DMS153 treated with DMSO at 0.1 percent for 48 hours (cell line): ENCODE data around the gene DFFB.
"Not testable (repeated sequence)": the region's sequence is repeated elsewhere in the genome, so short reads cannot be mapped to it uniquely, and the experiment has no call there.

Source experiments
- DNase-seq: peaks from one replicate; lab custom pipeline; 2025; ENCODE audit not compliant: unreplicated experiment; lab: John Stamatoyannopoulos, UW

Gene DFFB

DNA sequence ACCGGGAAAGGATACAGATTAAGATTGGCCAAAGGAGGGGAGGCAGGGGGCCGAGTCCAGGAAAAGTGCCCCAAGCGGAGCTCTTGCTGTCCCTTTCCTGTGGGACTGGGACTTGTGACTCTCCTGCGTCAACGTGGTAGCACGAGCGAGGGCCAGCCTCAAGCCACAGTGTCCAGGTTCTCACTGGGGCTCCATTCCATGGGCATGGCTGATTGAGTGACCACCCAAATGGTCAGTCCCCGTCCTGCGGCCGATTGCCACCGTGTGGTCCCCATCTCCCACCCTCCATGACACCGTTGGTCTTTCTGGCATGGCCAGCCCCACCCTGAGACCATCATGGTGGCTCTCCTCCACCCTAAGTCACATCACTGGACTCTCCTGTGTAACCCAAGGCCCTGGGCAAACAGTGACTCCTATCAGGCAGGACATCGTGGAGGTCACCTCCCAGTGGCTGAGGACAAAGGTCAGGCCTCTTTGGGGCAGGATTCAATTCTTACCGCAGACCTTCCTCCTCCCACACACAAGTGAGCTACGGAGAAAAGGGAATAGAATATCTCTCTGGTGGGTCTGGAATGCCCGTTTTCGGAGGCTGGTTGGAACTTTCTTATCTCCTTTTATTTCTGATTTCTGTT lies 51.7 kb downstream of the DFFB start:
- DNase-seq = no peak

DNA sequence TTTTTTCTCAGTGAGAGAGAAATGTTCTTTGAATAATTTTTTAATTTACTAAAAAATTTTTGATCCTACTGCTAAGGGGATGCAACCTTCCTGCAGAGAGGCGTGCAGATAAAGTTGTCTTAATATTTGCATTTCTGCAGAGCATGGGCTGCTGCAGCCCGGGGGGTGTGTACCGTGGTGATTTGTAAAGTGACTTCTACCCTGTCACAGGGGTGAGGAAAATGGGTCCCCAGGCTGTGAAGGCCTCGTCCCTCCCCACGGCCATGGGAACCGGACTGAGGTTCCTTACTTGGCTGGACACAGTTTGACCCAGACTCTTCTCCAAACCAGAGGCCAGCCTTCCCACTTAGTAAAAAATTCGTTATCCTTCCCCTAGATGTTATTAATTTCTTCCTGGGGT lies 52.3 kb downstream of the DFFB start:
- DNase-seq = no peak

DNA sequence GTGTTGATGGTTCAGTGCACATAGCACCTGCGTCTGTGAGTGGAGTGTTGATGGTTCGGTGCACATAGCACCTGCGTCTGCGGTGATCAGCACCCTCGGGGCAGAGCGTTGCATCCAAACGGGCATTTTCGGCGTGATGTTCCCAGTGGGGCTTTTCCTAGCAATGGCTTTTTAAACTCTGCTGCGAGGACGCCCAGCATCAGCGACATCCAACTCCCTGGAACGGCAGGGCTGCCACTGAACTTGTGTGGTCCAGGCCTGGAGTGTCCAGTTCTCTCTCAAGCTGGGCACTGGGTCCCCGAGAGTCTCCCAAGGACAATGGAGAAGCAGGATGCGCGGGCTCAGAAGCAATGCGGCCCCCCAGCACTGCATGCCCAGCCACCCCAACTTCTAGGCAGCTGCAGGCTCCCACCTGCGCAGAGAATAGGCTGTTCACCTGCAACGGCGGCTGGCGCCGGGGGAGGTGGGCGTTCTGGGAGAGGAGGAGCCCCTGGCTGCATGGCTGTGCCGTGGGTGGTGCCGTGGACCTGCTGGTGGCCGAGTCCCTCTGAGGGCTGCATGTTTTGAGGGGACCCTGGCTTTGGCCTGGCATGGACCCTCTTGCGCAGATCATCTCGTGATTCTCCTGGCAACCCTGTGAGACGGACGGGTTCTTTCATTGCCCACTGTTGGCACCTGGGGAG lies 52.9 kb downstream of the DFFB start:
- no peak for DNase-seq

- peak; percentile 77 for DNase-seq
Measured at GRCh38 chr1:3910857-3911845, 53.9 kb downstream of the DFFB start.

DNA sequence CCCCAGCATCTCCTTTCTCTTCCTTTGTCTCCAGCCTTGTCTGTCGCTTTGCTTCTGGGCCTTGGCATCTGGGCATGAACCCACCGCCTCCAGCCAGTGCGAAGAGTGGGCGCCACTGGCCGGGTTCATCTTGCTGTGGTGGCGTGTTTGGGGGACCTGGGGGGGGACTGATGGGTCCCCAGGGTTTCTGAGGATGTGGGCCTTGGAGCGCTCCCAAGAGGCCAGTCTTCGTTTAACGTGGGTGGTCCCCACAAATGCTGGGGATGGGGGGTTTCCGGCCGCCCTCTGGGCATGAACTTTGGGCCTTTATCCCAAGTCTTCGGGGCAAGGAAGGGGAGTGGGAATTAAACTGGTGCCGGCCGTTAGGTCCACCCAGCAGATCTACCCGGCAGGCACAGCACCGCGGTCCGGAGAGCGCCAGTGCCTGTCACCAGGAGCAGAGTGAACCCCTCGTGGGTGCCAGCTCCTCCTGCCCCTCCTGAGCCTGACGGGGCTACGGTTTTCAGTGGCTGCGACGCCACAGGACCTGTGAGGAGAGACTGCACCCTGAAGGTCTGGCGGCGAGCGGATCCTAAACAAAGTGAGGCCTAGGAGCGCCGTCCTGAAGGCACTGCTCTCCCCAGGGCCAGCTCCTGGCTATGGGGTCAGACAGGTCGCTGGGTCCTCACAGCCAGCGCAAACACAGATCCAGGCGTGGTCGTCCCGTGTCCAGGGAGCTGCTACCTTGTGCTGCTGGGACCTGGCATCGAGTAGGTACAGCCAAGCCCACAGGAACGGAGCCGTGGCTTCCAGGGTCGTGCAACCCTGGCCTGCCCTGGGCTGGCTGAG lies 54.9 kb downstream of the DFFB start:
- DNase-seq = no peak

- no peak for DNase-seq
Measured at GRCh38 chr1:3912809-3913685, 55.8 kb downstream of the DFFB start.

DNA sequence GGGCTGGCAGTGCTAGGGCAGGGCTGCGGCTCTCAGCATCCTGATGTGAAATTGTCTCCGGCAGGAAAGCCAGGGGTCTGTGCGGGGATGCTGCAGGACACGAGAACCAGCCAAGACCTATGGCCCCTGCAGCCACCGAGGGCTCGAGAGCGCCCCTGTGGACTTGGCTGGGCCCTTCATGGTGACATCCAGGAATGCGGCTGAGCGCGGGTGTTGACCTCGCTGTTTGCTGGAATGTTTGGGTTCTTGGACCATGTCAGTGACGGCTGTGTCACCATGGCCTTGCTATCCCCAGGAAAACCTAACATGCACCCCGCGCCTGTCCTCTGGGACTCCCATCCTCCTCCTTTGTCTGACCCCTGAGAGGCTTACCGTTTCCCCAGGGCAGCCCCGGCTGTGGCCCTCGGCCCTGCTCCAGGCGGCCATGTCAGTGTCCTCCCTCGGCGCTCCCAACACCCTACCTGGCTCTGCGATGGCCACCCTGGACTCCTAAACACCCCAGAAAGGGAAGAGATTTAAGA lies 57.1 kb downstream of the DFFB start:
- no peak for DNase-seq

GRCh38 chr1:3914911-3915310 lies 57.6 kb downstream of the DFFB start:
- no peak for DNase-seq

- no peak for DNase-seq
Measured at GRCh38 chr1:3915551-3916121, 58.4 kb downstream of the DFFB start.

DNA sequence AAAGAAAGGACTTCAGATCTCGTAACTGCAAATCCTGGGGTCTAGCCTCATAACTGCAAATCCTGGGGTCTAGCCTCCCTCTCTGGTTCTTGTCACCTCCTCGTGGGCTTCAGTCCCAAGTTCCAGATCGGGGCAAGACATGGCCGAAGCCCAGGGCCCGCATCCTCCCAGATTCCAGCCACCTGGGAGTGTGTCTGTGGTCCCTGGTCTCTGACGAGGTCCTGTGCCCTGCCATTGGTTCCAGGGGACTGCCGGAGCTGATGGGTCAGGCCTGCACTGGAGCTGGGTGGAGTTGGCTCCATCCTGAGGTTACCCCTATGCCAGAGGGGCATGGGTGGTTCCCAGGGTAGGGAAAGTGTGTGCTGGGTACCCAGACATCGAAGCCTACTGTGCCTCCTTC lies 60.5 kb downstream of the DFFB start:
- no peak for DNase-seq

DNA sequence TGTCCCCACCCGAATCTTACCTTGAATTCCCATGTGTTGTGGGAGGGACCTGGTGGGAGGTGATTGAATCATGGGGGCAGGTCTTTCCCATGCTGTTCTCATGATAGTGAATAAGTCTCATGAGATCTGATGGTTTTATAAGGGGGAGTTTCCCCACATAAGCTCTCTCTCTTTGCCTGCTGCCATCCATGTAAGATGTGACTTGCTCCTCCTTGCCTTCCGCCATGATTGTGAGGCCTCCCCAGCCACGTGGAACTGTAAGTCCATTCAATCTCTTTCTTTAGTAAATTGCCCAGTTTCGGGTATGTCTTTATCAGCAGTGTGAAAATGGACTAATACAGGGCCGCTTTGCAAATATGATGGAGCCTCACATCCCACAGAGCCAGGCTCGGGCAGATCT lies 61.1 kb downstream of the DFFB start:
- not testable (repeated sequence) for DNase-seq

DNA sequence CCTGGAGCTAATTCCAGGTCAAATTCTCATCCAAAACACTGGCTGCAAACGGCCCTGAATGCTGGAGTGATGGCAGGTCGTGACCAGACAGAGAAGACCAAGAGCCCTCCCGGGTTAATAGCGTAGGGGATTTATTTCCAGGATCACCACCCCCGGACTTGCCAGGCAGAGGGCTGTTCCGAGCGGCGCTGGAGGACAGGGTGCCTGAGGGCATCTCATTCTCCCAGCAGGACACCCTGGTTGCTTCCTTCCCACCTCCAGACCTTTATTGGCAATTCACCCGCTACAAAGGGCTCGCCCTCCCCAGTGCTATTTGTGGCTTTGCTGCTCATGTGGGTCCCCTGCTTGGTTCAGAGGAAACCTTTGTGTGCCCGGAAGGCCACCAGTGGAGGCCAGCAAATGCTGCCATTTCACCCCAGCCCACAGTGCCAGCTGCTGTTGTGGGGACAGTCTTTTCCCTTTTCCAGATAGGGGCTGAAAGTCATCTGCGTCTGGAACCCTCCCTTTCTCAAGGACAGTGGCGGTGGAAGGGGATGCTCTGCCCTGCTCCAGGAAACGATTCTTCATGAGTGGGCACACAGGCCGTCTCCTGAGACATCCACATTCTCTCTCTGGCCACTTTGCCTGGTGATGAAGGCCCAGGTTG lies 61.8 kb downstream of the DFFB start:
- no peak for DNase-seq

DNA sequence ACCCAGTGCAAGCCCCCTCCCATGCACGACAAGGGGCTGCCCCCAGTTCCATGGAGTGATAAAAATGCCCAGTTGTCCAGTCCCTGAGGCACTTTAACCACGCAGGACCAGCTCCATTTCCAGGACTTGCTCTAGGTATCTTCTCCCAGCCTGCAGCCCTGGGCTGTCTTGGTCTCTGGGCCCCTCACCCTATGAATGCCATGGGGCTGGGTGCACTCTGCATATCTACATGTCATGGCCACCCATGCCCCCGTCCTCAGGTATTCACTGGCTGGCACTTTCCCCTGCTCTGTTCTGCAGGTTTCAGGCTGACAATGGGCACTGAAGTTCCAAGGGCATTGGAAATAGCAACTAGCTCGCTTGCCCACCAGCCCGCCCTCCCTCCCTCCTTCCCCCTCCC lies 62.4 kb downstream of the DFFB start:
- no peak for DNase-seq

GRCh38 chr1:3921765-3922164 lies 64.5 kb downstream of the DFFB start:
- no peak for DNase-seq

- no peak for DNase-seq
Measured at GRCh38 chr1:3922201-3922725, 65.0 kb downstream of the DFFB start.

- DNase-seq = no peak
Measured at GRCh38 chr1:3922851-3923250, 65.6 kb downstream of the DFFB start.

DNA sequence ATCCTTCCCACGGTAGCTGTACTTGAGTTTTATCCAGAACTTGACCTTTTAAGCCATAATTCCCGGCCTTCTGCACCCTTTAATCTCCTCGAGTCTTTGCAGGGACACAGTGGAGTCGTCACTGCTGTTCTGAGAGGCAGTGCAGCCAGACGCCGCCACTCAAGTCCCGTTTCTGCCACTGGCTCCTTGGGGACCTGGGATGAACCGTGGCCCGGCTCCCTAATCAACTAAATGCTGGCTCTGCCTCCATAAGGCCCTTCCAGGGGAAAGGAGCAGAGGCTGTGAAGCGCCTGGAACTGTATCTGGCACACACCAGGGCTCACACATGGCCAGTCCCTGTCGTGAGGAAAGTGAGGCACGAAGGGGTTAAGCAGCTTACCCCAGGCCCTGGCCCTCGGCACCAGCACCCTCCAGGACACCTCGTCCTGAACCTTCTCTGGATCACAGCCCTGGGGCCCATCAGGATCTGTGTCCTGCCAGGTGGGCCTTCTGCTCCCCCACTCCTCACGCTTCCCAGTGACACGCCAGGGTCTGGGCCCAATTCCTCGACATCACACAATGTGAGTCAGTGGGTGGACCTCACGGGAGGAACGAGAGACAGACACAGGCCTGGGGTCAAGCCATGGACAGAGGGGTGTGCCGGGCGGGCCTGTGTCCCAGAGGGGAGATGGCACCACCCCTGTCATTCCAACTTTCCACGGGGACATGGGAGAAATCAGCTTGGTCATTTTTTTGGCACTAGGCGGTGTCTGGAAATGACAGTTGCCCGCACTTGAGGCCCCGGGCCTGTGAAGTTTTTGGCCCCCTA lies 66.3 kb downstream of the DFFB start:
- DNase-seq = no peak
